Sigmoid colon (tissue), 4 donors: Measurements from ENCODE around the gene SPATA33.

Experiments used
- EP300 ChIP-seq, 4 donors: sonication (generic); formaldehyde crosslinking; IDR thresholded peaks; one replicate each; pipeline ENCODE4 v1.6.1; 2017; ENCODE audit warnings: antibody characterized with exemption in 4 of 4
- POLR2A ChIP-seq, 2 donors: fragments of 450-650 bp; IDR thresholded peaks; one replicate each; pipeline ENCODE4 v1.6.1; 2016; ENCODE audit warnings: antibody characterized with exemption in 2 of 2, mild to moderate bottlenecking in 2 of 2, moderate library complexity in 2 of 2
- POLR2AphosphoS5 ChIP-seq, 4 donors: sonication (generic); formaldehyde crosslinking; IDR thresholded peaks; one replicate each; pipeline ENCODE4 v1.6.1; 2017; ENCODE audit warnings: antibody characterized with exemption in 4 of 4
- TF ChIP-seq, protein P1 (sequence below), 4 experiments: fragments of 450-650 bp in 3 of 4; fragments of 200-600 bp in 1 of 4; IDR thresholded peaks; one replicate each; pipeline ENCODE4 v1.5.1; 2016 to 2019; ENCODE audit warnings: antibody characterized with exemption in 4 of 4, mild to moderate bottlenecking in 3 of 4, moderate library complexity in 2 of 4

DNA sequence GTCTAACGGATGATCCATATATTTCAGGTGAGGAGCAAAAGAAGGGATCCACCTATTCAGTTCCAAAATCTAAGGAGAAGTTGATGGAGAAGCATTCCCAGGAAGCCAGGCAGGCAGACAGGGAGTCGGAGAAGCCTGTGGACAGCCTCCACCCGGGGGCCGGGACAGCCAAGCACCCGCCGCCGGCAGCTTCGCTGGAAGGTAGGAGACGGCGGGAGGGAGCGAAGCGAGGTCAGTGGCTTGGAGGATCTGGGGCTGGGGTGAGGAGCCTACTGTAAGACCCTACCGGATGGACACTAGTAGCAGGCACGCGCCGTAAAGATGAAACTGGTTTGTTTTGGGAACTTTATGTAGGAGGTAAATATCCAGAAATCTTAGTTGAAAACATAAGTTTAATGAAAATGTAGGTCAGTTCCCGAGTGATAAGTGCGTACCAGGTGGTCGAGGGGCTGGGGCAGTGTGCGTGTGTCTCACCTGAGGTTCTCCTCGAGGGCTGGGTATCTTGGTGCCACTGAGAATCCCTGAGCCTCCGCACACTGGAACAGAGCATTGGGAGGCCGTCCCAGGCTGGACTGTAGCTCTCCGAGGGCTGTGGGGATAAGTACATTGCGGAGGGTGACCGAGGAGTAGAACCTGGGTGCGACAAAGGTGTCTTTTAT is 714 bp downstream of the SPATA33 start:
- TF ChIP-seq, protein P1, sequence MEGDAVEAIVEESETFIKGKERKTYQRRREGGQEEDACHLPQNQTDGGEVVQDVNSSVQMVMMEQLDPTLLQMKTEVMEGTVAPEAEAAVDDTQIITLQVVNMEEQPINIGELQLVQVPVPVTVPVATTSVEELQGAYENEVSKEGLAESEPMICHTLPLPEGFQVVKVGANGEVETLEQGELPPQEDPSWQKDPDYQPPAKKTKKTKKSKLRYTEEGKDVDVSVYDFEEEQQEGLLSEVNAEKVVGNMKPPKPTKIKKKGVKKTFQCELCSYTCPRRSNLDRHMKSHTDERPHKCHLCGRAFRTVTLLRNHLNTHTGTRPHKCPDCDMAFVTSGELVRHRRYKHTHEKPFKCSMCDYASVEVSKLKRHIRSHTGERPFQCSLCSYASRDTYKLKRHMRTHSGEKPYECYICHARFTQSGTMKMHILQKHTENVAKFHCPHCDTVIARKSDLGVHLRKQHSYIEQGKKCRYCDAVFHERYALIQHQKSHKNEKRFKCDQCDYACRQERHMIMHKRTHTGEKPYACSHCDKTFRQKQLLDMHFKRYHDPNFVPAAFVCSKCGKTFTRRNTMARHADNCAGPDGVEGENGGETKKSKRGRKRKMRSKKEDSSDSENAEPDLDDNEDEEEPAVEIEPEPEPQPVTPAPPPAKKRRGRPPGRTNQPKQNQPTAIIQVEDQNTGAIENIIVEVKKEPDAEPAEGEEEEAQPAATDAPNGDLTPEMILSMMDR (IDR thresholded peaks at IDR 0.05) = no peak
- TF ChIP-seq POLR2AphosphoS5 (IDR thresholded peaks at IDR 0.05) (peak in 1 of 4 donors; percentile 2), POLR2A (IDR thresholded peaks at IDR 0.05) (no peak), EP300 (IDR thresholded peaks at IDR 0.05) (no peak)
